Left lung (tissue), 10 donors: ENCODE measurements around the gene ATP6AP1. TPM values are rescaled to one million over a fixed set of nuclear protein-coding genes. Genes with fewer than 3 reads are reported as not detected.

Source experiments
- ATAC-seq: fragments of 200-7000 bp; cut with Tn5 transposase; one replicate; pipeline ENCODE4 v1.9.1; 2020; ENCODE audit warnings: moderate library complexity
- DNase-seq, 4 donors: peaks; one replicate each; pipeline ENCODE4 v3.0.0-alpha.2; 2013 to 2020
- H3K27ac ChIP-seq, 2 donors: fragments of 200-600 bp; sonication (generic) in 1 of 2; one replicate each; pipeline versions ENCODE4 v1.5.0 to v1.8.0; 2020 to 2021
- H3K27me3 ChIP-seq, 2 donors: fragments of 200-600 bp; sonication (generic) in 1 of 2; one replicate each; pipeline versions ENCODE4 v1.5.0 to v1.8.0; 2020 to 2021
- H3K36me3 ChIP-seq, 2 donors: fragments of 200-600 bp; sonication (generic) in 1 of 2; one replicate each; pipeline versions ENCODE4 v1.5.0 to v1.8.0; 2020 to 2021
- H3K4me1 ChIP-seq, 2 donors: fragments of 200-600 bp; one replicate each; pipeline ENCODE4 v1.8.0; 2021
- H3K4me3 ChIP-seq, 2 donors: fragments of 200-600 bp; sonication (generic) in 1 of 2; one replicate each; pipeline versions ENCODE4 v1.5.0 to v1.8.0; 2020 to 2021; ENCODE audit warnings: mild to moderate bottlenecking in 1 of 2
- H3K9me3 ChIP-seq, 2 donors: fragments of 200-600 bp; sonication (generic) in 1 of 2; one replicate each; pipeline versions ENCODE4 v1.5.0 to v1.8.0; 2020 to 2021
- CTCF ChIP-seq, 2 donors: fragments of 200-600 bp; sonication (generic) in 1 of 2; IDR thresholded peaks; one replicate each; pipeline versions ENCODE4 v1.5.0 to v1.8.0; 2021; ENCODE audit warnings: antibody characterized with exemption in 2 of 2
- intact Hi-C, 2 donors: fragments of 100-400 bp; cut with DNase I; formaldehyde crosslinking; loops; one replicate each; pipeline versions ENCODE4 v1.11.2 to v1.14.2; 2022
- polyA plus RNA-seq, 6 donors: library from polyadenylated mRNA; unstranded; fragments of 120-200 nt; gene quantifications; one replicate each; pipeline ENCODE4 v1.2.1, GENCODE V29; 2013; ENCODE audit not compliant: insufficient read length in 6 of 6
- total RNA-seq, 2 donors: library from RNA; stranded (reverse); fragmentation: NEBNext Ultra II Directional; extraction: Animal tissue kit (Norgen Biotek cat#: 25700); gene quantifications; one replicate each; pipeline ENCODE4 v1.2.1, GENCODE V29; 2021
- donor health status: DM: no; HTN: yes; CAD: no.
- donor health status: DM: no; HTN: no; CAD: no.

The ATP6AP1 gene
- total and polyA plus RNA-seq, 8 donors = 89.4 to 168 (median 98.7) TPM

GRCh38 chrX:154401045-154401799 lies 27.3 kb upstream of the ATP6AP1 start:
- intact Hi-C loops = no loop called here
- H3K27ac ChIP-seq = no peak overlapping the region

GRCh38 chrX:154401918-154402621 lies 26.4 kb upstream of the ATP6AP1 start:
- Histone ChIP-seq H3K36me3 (peaks cover 0 to 54% of the 10 kb centered on the region in 2 donors), H3K4me1 (peaks cover 0 to 16% of the 10 kb centered on the region in 2 donors), H3K27me3 (no peaks in the 10 kb centered on the region), H3K9me3 (no peaks in the 10 kb centered on the region), H3K4me3 (no peak overlapping the region), H3K27ac (no peak overlapping the region)
- intact Hi-C loops = no loop called here
- DNase-seq (no peak), ATAC-seq (no peak)
- no peak for TF ChIP-seq CTCF (IDR thresholded peaks at IDR 0.05)

More at GRCh38 chrX:154401045-154401799, 27.3 kb upstream of the ATP6AP1 start:
- no peak overlapping the region for H3K4me3 ChIP-seq
- no peak for TF ChIP-seq CTCF (IDR thresholded peaks at IDR 0.05)
- no peaks in the 10 kb centered on the region for H3K9me3 ChIP-seq
- no peaks in the 10 kb centered on the region for H3K27me3 ChIP-seq
- ATAC-seq (no peak), DNase-seq (no peak)
- H3K4me1 ChIP-seq = peaks cover 0 to 14% of the 10 kb centered on the region in 2 donors
- peaks cover 0 to 54% of the 10 kb centered on the region in 2 donors for H3K36me3 ChIP-seq

- Histone ChIP-seq H3K27ac (no peak overlapping the region), H3K4me3 (no peak overlapping the region), H3K27me3 (no peaks in the 10 kb centered on the region), H3K4me1 (peaks cover 0 to 21% of the 10 kb centered on the region in 2 donors), H3K9me3 (no peaks in the 10 kb centered on the region), H3K36me3 (peaks cover 0 to 54% of the 10 kb centered on the region in 2 donors)
- intact Hi-C loops = no loop called here
- TF ChIP-seq CTCF (IDR thresholded peaks at IDR 0.05) = no peak
- ATAC-seq (no peak), DNase-seq (no peak)
Observed at GRCh38 chrX:154402622-154403127, 25.8 kb upstream of the ATP6AP1 start.

- no peak for DNase-seq
- intact Hi-C loops = no loop called here
Observed at GRCh38 chrX:154403192-154403591, 25.3 kb upstream of the ATP6AP1 start.

More at GRCh38 chrX:154403192-154403591, 25.3 kb upstream of the ATP6AP1 start:
- no peak overlapping the region for H3K4me3 ChIP-seq
- H3K9me3 ChIP-seq = no peaks in the 10 kb centered on the region
- no peak overlapping the region for H3K27ac ChIP-seq
- H3K36me3 ChIP-seq = peaks cover 0 to 54% of the 10 kb centered on the region in 2 donors
- H3K27me3 ChIP-seq = no peaks in the 10 kb centered on the region
- TF ChIP-seq CTCF (IDR thresholded peaks at IDR 0.05) = no peak
- H3K4me1 ChIP-seq = peaks cover 0 to 26% of the 10 kb centered on the region in 2 donors
- no peak for ATAC-seq
